Mesenchymal stem cell (in vitro differentiated cells and primary cell): ENCODE data around the gene SUMO3.

Experiments
- DNase-seq: peaks from one replicate; pipeline ENCODE4 v3.0.0-alpha.2; 2013
- H2AFZ ChIP-seq: one replicate; pipeline ENCODE4 v1.6.1; 2013; ENCODE audit warnings: low read depth, mild to moderate bottlenecking, control low read depth, inconsistent platforms, low read length, moderate library complexity
- H2AK5ac ChIP-seq: 2 replicates; pipeline ENCODE4 v1.6.1; 2013; ENCODE audit warnings: low read length, moderate library complexity, mild to moderate bottlenecking, inconsistent platforms; ENCODE audit not compliant: severe bottlenecking
- H2BK120ac ChIP-seq: one replicate; pipeline ENCODE4 v1.6.1; 2013; ENCODE audit warnings: low read depth, mild to moderate bottlenecking, inconsistent platforms, low read length, moderate library complexity
- H2BK12ac ChIP-seq, 2 experiments: one replicate each; pipeline ENCODE4 v1.6.1; 2013; ENCODE audit warnings: inconsistent platforms in 2 of 2, low read length in 2 of 2, mild to moderate bottlenecking in 2 of 2, moderate library complexity in 2 of 2, control low read depth in 1 of 2
- H2BK15ac ChIP-seq: one replicate; pipeline ENCODE4 v1.6.1; 2013; ENCODE audit warnings: mild to moderate bottlenecking, low read depth, inconsistent platforms; ENCODE audit not compliant: poor library complexity, severe bottlenecking
- H2BK5ac ChIP-seq: 2 replicates; pipeline ENCODE4 v1.6.1; 2013; ENCODE audit warnings: low read depth, mild to moderate bottlenecking, low read length, control low read depth, inconsistent platforms; ENCODE audit not compliant: poor library complexity, severe bottlenecking
- H3K14ac ChIP-seq, 2 experiments: one replicate each; pipeline ENCODE4 v1.6.1; 2013; ENCODE audit warnings: inconsistent platforms in 2 of 2, low read length in 2 of 2, control low read depth in 1 of 2, mild to moderate bottlenecking in 1 of 2, moderate library complexity in 1 of 2
- H3K18ac ChIP-seq, 2 experiments: one replicate each; pipeline ENCODE4 v1.6.1; 2013; ENCODE audit warnings: inconsistent platforms in 2 of 2, low read length in 2 of 2, control low read depth in 1 of 2, low read depth in 1 of 2, mild to moderate bottlenecking in 1 of 2
- H3K23ac ChIP-seq, 2 experiments: one replicate each; pipeline ENCODE4 v1.6.1; 2013; ENCODE audit warnings: inconsistent platforms in 2 of 2, low read length in 2 of 2, mild to moderate bottlenecking in 2 of 2, moderate library complexity in 2 of 2, control low read depth in 1 of 2
- H3K27ac ChIP-seq: 2 replicates; pipeline ENCODE4 v1.5.1; 2013; ENCODE audit warnings: mild to moderate bottlenecking, moderate library complexity, low read length, control low read depth, inconsistent platforms; ENCODE audit not compliant: poor library complexity, severe bottlenecking
- H3K27me3 ChIP-seq, 2 experiments: 2 replicates each; pipeline versions ENCODE4 v1.6.1 to v1.7.0; 2013; ENCODE audit warnings: low read length in 2 of 2, mild to moderate bottlenecking in 2 of 2, moderate library complexity in 2 of 2, control low read depth in 1 of 2, inconsistent platforms in 1 of 2; ENCODE audit not compliant: control insufficient read depth in 1 of 2, insufficient read depth in 1 of 2
- H3K36me3 ChIP-seq, 2 experiments: 2 replicates each; pipeline versions ENCODE4 v1.6.1 to v1.7.0; 2013; ENCODE audit warnings: low read length in 2 of 2, control low read depth in 1 of 2, inconsistent platforms in 1 of 2, low read depth in 1 of 2, mild to moderate bottlenecking in 1 of 2; ENCODE audit not compliant: insufficient read depth in 2 of 2, control insufficient read depth in 1 of 2
- H3K4ac ChIP-seq, 2 experiments: one replicate each; pipeline ENCODE4 v1.6.1; 2013; ENCODE audit warnings: inconsistent platforms in 2 of 2, low read length in 2 of 2, mild to moderate bottlenecking in 2 of 2, moderate library complexity in 2 of 2, control low read depth in 1 of 2, low read depth in 1 of 2
- H3K4me1 ChIP-seq: 2 replicates; pipeline ENCODE4 v1.6.1; 2013; ENCODE audit warnings: low read depth, low read length, control low read depth; ENCODE audit not compliant: control insufficient read depth, insufficient read depth
- H3K4me2 ChIP-seq: 2 replicates; pipeline ENCODE4 v1.6.1; 2013; ENCODE audit warnings: low read length, mild to moderate bottlenecking, inconsistent platforms; ENCODE audit not compliant: poor library complexity, severe bottlenecking
- H3K4me3 ChIP-seq, 2 experiments: 2 replicates each; pipeline versions ENCODE4 v1.5.1 to v1.7.0; 2013; ENCODE audit warnings: low read length in 2 of 2, mild to moderate bottlenecking in 2 of 2, control low read depth in 1 of 2, low read depth in 1 of 2; ENCODE audit not compliant: insufficient read depth in 1 of 2
- H3K79me1 ChIP-seq: replicated peaks from 2 replicates; pipeline ENCODE4 v1.6.1; 2013; ENCODE audit warnings: mild to moderate bottlenecking, control low read depth, low read length, inconsistent platforms; ENCODE audit not compliant: poor library complexity, severe bottlenecking
- H3K9ac ChIP-seq: 2 replicates; pipeline ENCODE4 v1.7.0; 2013; ENCODE audit warnings: mild to moderate bottlenecking, low read length, moderate library complexity
- H3K9me3 ChIP-seq: 2 replicates; pipeline ENCODE4 v1.7.0; 2013; ENCODE audit warnings: mild to moderate bottlenecking, low read length; ENCODE audit not compliant: control insufficient read depth
- H4K8ac ChIP-seq: one replicate; pipeline ENCODE4 v1.6.1; 2013; ENCODE audit warnings: inconsistent platforms, mild to moderate bottlenecking, low read length, moderate library complexity
- H4K91ac ChIP-seq: one replicate; pipeline ENCODE4 v1.6.1; 2013; ENCODE audit warnings: mild to moderate bottlenecking, low read length, inconsistent platforms
- WGBS: methylation state at CpG from one replicate; pipeline ENCODE4 v1.1.7; 2013; ENCODE audit warnings: mixed read lengths; 5-methylcytosine and 5-hydroxymethylcytosine counted together

The SUMO3 gene

GRCh38 chr21:44845418-44846223, 27.8 kb upstream of the SUMO3 start:
- H3K9ac ChIP-seq, result peak overlapping the region; percentile 78
- H3K9me3 ChIP-seq, result no peaks in the 10 kb centered on the region
- H2BK5ac ChIP-seq, result no peak overlapping the region
- H2AK5ac ChIP-seq, result no peak overlapping the region
- 23% methylated on average over 32 of the region's 34 CpGs for WGBS
- no peak overlapping the region for H3K4ac ChIP-seq
- H3K4me2 ChIP-seq, result peak overlapping the region; percentile 48
- peak overlapping the region; percentile 17 to 71 for H3K4me3 ChIP-seq
- H2BK120ac ChIP-seq, result no peak overlapping the region
- no peak overlapping the region for H3K27ac ChIP-seq
- peaks cover 19% of the 10 kb centered on the region for H3K79me1 ChIP-seq
- H3K14ac ChIP-seq, result no peak overlapping the region
- peak overlapping the region in 1 of 2 experiments; percentile 38 for H2BK12ac ChIP-seq
- H4K91ac ChIP-seq, result no peak overlapping the region
- peaks cover 25 to 40% of the 10 kb centered on the region in 2 experiments for H3K36me3 ChIP-seq
- peaks cover 28 to 37% of the 10 kb centered on the region in 2 experiments for H3K27me3 ChIP-seq
- H3K4me1 ChIP-seq, result peaks cover 18% of the 10 kb centered on the region
- H2BK15ac ChIP-seq, result no peak overlapping the region
- H3K18ac ChIP-seq, result peak overlapping the region; percentile 11 to 37
- no peak overlapping the region for H3K23ac ChIP-seq
- peak overlapping the region; percentile 19 for H4K8ac ChIP-seq
- H2AFZ ChIP-seq, result no peak overlapping the region
- DNase-seq, result peak; percentile 67

DNA sequence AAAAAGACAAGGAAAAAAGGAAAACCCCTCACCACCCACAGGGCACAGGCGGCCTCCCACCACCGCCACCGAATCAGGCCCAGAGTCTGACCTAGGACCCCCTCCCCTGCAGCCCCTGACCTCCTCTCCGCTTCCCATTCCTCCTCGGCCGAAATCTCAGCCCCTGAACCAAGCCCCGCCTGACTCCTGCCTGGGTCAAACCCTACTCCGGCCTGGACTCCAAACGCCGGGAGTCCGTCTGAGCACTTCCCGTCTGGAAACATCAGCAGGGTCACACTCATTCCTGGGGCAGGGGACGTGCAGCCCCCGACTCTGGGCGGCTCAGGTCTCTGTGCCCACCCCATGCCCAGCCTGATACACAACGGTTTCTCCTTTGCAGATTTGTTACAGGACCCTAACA, 26.4 kb upstream of the SUMO3 start:
- H3K4me2 ChIP-seq, result no peak overlapping the region
- H2AFZ ChIP-seq, result no peak overlapping the region
- WGBS, result 75% methylated on average over 16 of the region's 16 CpGs
- H3K14ac ChIP-seq, result no peak overlapping the region
- H3K36me3 ChIP-seq, result peaks cover 11 to 29% of the 10 kb centered on the region in 2 experiments
- no peak overlapping the region for H2AK5ac ChIP-seq
- DNase-seq, result no peak
- H3K79me1 ChIP-seq, result peaks cover 9% of the 10 kb centered on the region
- no peak overlapping the region for H3K4me3 ChIP-seq
- no peak overlapping the region for H4K91ac ChIP-seq
- H3K9ac ChIP-seq, result no peak overlapping the region
- no peak overlapping the region for H3K18ac ChIP-seq
- peaks cover 18% of the 10 kb centered on the region for H3K4me1 ChIP-seq
- no peak overlapping the region for H2BK5ac ChIP-seq
- no peaks in the 10 kb centered on the region for H3K9me3 ChIP-seq
- no peak overlapping the region for H4K8ac ChIP-seq
- no peak overlapping the region for H2BK12ac ChIP-seq
- no peak overlapping the region for H2BK15ac ChIP-seq
- peaks cover 30 to 43% of the 10 kb centered on the region in 2 experiments for H3K27me3 ChIP-seq
- no peak overlapping the region for H3K23ac ChIP-seq
- no peak overlapping the region for H2BK120ac ChIP-seq
- no peak overlapping the region for H3K27ac ChIP-seq
- H3K4ac ChIP-seq, result no peak overlapping the region

DNA sequence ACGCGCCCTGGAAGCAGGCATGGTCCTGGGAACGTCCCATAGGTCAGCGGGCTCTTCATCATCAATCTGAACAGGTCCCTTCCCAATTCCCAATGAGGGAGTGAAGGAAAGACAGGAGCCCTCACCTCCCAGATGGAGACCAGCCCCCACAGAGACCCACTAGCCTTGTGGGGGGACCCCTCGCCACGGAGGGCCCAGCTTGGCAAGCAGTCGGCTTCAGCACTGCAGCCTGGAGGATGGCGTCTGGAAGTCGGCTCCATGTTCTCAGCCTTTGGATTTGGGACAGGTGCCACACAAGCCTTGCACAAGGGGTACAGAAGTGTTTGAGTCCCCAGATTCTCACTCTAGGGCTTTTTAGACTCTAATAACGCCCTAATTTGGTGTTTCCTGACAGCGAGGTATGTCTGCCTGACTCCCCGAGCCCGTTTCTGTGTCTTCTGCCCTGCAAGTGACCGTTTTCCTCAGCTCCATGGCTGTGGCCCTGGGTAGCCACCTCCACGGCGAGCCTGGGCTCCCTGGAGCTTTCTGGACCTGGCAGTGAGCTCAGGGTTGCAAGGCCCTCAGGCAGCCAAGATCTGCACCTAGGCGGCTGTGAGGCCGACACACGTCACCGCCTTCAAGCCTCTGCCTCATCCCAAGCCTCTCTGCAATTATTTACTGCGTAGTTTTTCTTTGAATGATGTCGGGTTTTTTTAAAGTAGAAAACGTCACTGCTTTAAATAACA, 25.0 kb upstream of the SUMO3 start:
- H2AK5ac ChIP-seq, result no peak overlapping the region
- 86% methylated on average over 16 of the region's 23 CpGs for WGBS

DNA sequence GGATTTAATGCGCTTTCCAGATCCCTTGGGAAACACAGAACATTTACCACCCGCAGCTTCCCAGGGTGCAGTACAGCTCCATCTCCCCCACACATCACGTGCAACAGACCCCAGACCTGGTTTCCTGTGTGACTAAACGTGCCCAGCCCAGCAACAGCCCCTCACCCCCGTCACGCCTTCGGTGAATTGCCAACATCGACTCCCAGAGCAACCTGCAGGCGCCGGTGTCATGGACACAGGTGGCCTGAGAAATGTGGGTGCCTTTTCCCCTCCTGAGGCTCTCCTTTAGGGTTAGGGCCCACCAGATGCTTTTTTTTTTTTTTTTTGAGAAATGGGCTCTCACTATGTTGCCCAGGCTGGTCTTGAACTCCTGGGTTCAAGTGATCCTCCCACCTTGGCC, 24.2 kb upstream of the SUMO3 start:
- no peak overlapping the region for H2AK5ac ChIP-seq
- no peak overlapping the region for H2BK5ac ChIP-seq
- no peak overlapping the region for H3K4me2 ChIP-seq
- H2BK12ac ChIP-seq, result no peak overlapping the region
- H3K27me3 ChIP-seq, result peaks cover 30 to 55% of the 10 kb centered on the region in 2 experiments
- H3K23ac ChIP-seq, result no peak overlapping the region
- no peak overlapping the region for H3K9ac ChIP-seq
- no peaks in the 10 kb centered on the region for H3K9me3 ChIP-seq
- H3K27ac ChIP-seq, result no peak overlapping the region
- peaks cover 17% of the 10 kb centered on the region for H3K4me1 ChIP-seq
- no peak overlapping the region for H4K91ac ChIP-seq
- H3K4me3 ChIP-seq, result no peak overlapping the region
- H3K36me3 ChIP-seq, result peaks cover 0 to 8% of the 10 kb centered on the region in 2 experiments
- no peak for DNase-seq
- H2BK120ac ChIP-seq, result no peak overlapping the region
- H3K79me1 ChIP-seq, result peaks cover 3% of the 10 kb centered on the region
- no peak overlapping the region for H3K4ac ChIP-seq
- no peak overlapping the region for H3K18ac ChIP-seq
- 84% methylated on average over 10 of the region's 10 CpGs for WGBS
- H3K14ac ChIP-seq, result no peak overlapping the region
- H4K8ac ChIP-seq, result no peak overlapping the region
- no peak overlapping the region for H2AFZ ChIP-seq
- no peak overlapping the region for H2BK15ac ChIP-seq

More for the DNA sequence above, 25.0 kb upstream of the SUMO3 start:
- Histone ChIP-seq H3K18ac (no peak overlapping the region), H3K27ac (no peak overlapping the region), H2AFZ (no peak overlapping the region), H3K23ac (no peak overlapping the region), H2BK12ac (no peak overlapping the region), H4K8ac (no peak overlapping the region), H3K4me1 (peaks cover 18% of the 10 kb centered on the region), H3K36me3 (peaks cover 4 to 16% of the 10 kb centered on the region in 2 experiments), H3K4ac (no peak overlapping the region), H2BK5ac (no peak overlapping the region), H2BK15ac (no peak overlapping the region), H2BK120ac (no peak overlapping the region), H4K91ac (no peak overlapping the region), H3K9ac (no peak overlapping the region), H3K9me3 (no peaks in the 10 kb centered on the region), H3K4me2 (no peak overlapping the region), H3K79me1 (peaks cover 3% of the 10 kb centered on the region), H3K14ac (no peak overlapping the region), H3K27me3 (peaks cover 30 to 55% of the 10 kb centered on the region in 2 experiments), H3K4me3 (no peak overlapping the region)
- no peak for DNase-seq
